Mucosa of descending colon (tissue), 3 donors: ENCODE results near the gene ZNF423. TPM values are rescaled to one million over a fixed set of nuclear protein-coding genes. Genes with fewer than 3 reads are reported as not detected.

ENCODE experiments used
- ATAC-seq: fragments of 200-7000 bp; cut with Tn5 transposase; one replicate; pipeline ENCODE4 v1.9.1; 2020; ENCODE audit warnings: mild to moderate bottlenecking, moderate library complexity
- DNase-seq, 3 donors: peaks; one replicate each; pipeline ENCODE4 v3.0.0-alpha.2; 2020
- H3K36me3 ChIP-seq: fragments of 200-600 bp; one replicate; pipeline ENCODE4 v1.8.0; 2021; ENCODE audit warnings: low read depth, mild to moderate bottlenecking
- H3K4me1 ChIP-seq: fragments of 200-600 bp; one replicate; pipeline ENCODE4 v1.8.0; 2021; ENCODE audit warnings: low read depth, mild to moderate bottlenecking
- H3K4me3 ChIP-seq: fragments of 200-600 bp; one replicate; pipeline ENCODE4 v1.8.0; 2021; ENCODE audit warnings: mild to moderate bottlenecking
- H3K9me3 ChIP-seq: fragments of 200-600 bp; one replicate; pipeline ENCODE4 v1.8.0; 2021; ENCODE audit warnings: mild to moderate bottlenecking
- intact Hi-C, 2 donors: fragments of 100-400 bp; cut with DNase I in 1 of 2; cut with micrococcal nuclease in 1 of 2; formaldehyde crosslinking; loops; one replicate each; pipeline versions ENCODE4 v1.11.0 to v1.11.1; 2022; cut with DNase I, micrococcal nuclease
- total RNA-seq, 3 donors: library from RNA; stranded (reverse); fragmentation: NEBNext Ultra II Directional in 2 of 3; extraction: Animal tissue kit (Norgen Biotek cat#: 25700) in 2 of 3; gene quantifications; one replicate each; pipeline versions ENCODE4 v1.2.1 to v1.2.4, GENCODE V29; 2021 to 2023
- TF ChIP-seq, protein P1 (sequence below): fragments of 200-600 bp; IDR thresholded peaks from one replicate; pipeline ENCODE4 v1.8.0; 2022; ENCODE audit warnings: antibody characterized with exemption, mild to moderate bottlenecking
- donor health status: DM: no; HTN: no; CAD: no; lungs with moderate emphysema.
- donor health status: DM: no; HTN: no; CAD: no.
- donor health status: DM: no; HTN: yes; CAD: no.

ZNF423 gene
- total RNA-seq, 3 donors from 2014 or later: 6.7 to 11.6 (median 11.0) TPM

DNA sequence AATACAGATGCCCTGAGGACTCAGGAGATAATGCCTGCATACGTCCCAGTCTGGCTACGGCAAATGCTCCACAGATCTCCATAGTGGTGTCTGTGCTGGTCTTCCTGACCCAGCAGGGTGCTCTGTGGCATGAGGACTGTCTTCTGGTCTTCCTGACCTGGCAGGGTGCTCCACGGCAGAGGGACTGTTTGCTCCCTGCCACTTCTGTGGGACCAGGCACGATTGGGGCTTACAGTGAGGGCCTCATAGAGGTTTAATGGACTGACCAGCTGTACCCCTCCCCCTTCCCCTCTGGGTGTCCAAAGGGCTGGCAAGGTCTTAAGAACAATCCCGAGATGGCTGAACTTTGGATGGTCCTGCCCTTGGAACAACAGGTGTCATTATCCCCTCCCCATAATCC lies 359.3 kb downstream of the ZNF423 start:
- no peaks in the 10 kb centered on the region for H3K4me1 ChIP-seq
- no peak for ATAC-seq
- TF ChIP-seq, protein P1, sequence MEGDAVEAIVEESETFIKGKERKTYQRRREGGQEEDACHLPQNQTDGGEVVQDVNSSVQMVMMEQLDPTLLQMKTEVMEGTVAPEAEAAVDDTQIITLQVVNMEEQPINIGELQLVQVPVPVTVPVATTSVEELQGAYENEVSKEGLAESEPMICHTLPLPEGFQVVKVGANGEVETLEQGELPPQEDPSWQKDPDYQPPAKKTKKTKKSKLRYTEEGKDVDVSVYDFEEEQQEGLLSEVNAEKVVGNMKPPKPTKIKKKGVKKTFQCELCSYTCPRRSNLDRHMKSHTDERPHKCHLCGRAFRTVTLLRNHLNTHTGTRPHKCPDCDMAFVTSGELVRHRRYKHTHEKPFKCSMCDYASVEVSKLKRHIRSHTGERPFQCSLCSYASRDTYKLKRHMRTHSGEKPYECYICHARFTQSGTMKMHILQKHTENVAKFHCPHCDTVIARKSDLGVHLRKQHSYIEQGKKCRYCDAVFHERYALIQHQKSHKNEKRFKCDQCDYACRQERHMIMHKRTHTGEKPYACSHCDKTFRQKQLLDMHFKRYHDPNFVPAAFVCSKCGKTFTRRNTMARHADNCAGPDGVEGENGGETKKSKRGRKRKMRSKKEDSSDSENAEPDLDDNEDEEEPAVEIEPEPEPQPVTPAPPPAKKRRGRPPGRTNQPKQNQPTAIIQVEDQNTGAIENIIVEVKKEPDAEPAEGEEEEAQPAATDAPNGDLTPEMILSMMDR: no peak
- no peak for DNase-seq
- intact Hi-C loops: no loop called here
- no peaks in the 10 kb centered on the region for H3K36me3 ChIP-seq
- no peaks in the 10 kb centered on the region for H3K9me3 ChIP-seq
- H3K4me3 ChIP-seq: no peak overlapping the region

- no peaks in the 10 kb centered on the region for H3K9me3 ChIP-seq
- ATAC-seq: no peak
- no peak for DNase-seq
- H3K4me1 ChIP-seq: no peaks in the 10 kb centered on the region
- intact Hi-C loops: no loop called here
- TF ChIP-seq, protein P1: no peak
- H3K36me3 ChIP-seq: no peaks in the 10 kb centered on the region
- no peak overlapping the region for H3K4me3 ChIP-seq
These were observed 360.1 kb downstream of the ZNF423 start for GRCh38 chr16:49495596-49496355.

DNA sequence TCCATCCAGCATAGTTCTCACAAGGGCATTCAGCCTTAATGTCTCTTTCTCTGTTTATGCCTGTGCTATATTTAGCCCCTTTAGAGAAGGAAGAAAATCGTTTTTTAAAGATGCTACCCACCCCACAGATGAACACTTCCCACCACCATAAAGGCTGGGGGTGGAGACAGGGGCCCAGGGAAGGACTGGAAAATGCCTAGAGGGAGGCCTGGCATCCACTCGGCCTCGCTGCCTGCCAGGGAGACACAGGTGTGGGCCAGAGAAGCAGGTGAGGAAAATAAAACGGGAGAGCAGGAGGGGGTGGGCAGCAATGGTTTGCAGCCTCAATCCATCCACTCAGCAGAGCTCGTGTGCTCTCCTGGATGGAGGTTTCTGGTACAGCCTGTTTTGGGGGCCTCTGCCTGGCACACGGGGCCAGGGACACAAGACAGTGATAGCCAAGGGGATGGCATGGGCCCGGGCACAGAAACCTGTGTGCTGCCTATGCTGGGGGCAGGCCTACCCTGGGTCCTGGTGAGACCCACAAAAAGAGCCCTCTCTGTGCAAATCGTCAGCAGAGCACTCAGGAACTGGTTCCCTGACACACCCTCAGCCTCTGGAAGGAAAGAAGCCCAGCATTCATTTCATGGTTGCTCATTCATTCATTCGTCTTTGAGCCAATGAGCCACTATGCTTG lies 360.9 kb downstream of the ZNF423 start:
- no peaks in the 10 kb centered on the region for H3K9me3 ChIP-seq
- ATAC-seq (no peak), DNase-seq (no peak)
- intact Hi-C loops: no loop called here
- no peak overlapping the region for H3K4me3 ChIP-seq
- no peaks in the 10 kb centered on the region for H3K4me1 ChIP-seq
- no peaks in the 10 kb centered on the region for H3K36me3 ChIP-seq
- TF ChIP-seq, protein P1: no peak

DNA sequence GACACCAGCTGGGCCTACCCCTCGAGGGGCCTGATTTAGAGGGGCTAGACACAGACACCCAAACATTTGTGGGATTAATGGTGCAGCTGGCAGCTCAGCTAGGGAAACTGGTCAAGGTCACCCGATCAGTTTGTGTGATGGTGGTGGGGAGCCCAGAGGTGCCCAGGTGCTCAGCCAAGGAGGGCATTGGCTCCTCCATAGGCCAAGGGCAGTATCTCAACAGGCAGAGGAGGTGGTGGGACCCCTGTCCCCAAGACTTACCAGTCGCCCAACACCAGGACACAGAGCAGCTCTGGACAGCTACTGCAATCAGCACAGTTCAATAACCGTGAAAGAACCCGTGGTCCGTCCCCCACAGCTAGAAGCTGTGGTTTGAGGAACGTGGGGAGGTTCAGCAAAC lies 361.4 kb downstream of the ZNF423 start:
- DNase-seq (no peak), ATAC-seq (no peak)
- TF ChIP-seq, protein P1: no peak
- Histone ChIP-seq H3K4me1 (no peaks in the 10 kb centered on the region), H3K4me3 (no peak overlapping the region), H3K36me3 (no peaks in the 10 kb centered on the region), H3K9me3 (no peaks in the 10 kb centered on the region)
- intact Hi-C loops: no loop called here

DNA sequence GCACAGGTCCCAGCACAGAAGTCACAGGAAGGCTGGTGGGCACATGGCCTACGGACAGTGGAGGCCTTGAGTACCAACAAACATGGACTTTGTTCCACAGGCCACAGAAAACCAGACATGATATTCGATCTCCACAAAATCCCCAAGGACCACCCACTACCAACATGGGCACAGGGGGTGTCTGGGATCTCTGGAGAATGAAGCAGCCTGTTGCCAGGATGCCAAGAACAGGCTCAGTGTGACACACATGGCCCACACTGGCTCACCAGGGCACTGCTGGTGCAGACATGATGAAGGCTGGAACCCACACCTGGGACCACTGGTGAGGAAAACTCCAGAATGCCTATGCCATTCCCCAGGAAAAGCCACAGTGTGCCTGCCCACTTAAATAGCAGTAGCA lies 362.1 kb downstream of the ZNF423 start:
- Histone ChIP-seq H3K36me3 (no peaks in the 10 kb centered on the region), H3K4me3 (no peak overlapping the region), H3K4me1 (no peaks in the 10 kb centered on the region), H3K9me3 (no peaks in the 10 kb centered on the region)
- no peak for DNase-seq
- TF ChIP-seq, protein P1: no peak
- intact Hi-C loops: no loop called here
- ATAC-seq: no peak
